ENCODE data around the gene RAB12.

The RAB12 gene

GRCh38 chr18:8602557-8602956, 6.7 kb upstream of the RAB12 start:
- ATAC-seq: no peak
- no peak for TF ChIP-seq ISL1 (CRISPR knock-in tag; IDR thresholded peaks at IDR 0.05)
- no peak for TF ChIP-seq CREB5 (CRISPR knock-in tag; IDR thresholded peaks at IDR 0.05; ENCODE audit: low read depth)
- TF ChIP-seq POU6F1 (CRISPR knock-in tag; IDR thresholded peaks at IDR 0.05; ENCODE audit: borderline replicate concordance, low read depth): no peak
- TF ChIP-seq ZNF8 (CRISPR knock-in tag; IDR thresholded peaks at IDR 0.05): no peak
- TF ChIP-seq ZNF70 (CRISPR knock-in tag; IDR thresholded peaks at IDR 0.05): no peak
- no peak for TF ChIP-seq TCF4 (CRISPR knock-in tag; IDR thresholded peaks at IDR 0.05; ENCODE audit: borderline replicate concordance)
- no peak for TF ChIP-seq PPARA (CRISPR knock-in tag; IDR thresholded peaks at IDR 0.05; ENCODE audit: borderline replicate concordance)
- no peak for TF ChIP-seq CSRNP3 (CRISPR knock-in tag; IDR thresholded peaks at IDR 0.05)
- TF ChIP-seq ZNF565 (CRISPR knock-in tag; conservative IDR thresholded peaks at IDR 0.05; ENCODE audit: low read depth): no peak
- TF ChIP-seq TOX (CRISPR knock-in tag; IDR thresholded peaks at IDR 0.05; ENCODE audit: borderline replicate concordance): no peak
- no peak for TF ChIP-seq ESRRG (CRISPR knock-in tag; IDR thresholded peaks at IDR 0.05)
- TF ChIP-seq ZFP30 (CRISPR knock-in tag; IDR thresholded peaks at IDR 0.05): no peak
- no peak for TF ChIP-seq ZC3H10 (CRISPR knock-in tag; IDR thresholded peaks at IDR 0.05)
- no peak for TF ChIP-seq SNAI2 (CRISPR knock-in tag; IDR thresholded peaks at IDR 0.05)
- no peak for TF ChIP-seq TSHZ2 (CRISPR knock-in tag; IDR thresholded peaks at IDR 0.05)
- TF ChIP-seq OSR1 (CRISPR knock-in tag; IDR thresholded peaks at IDR 0.05): no peak
- TF ChIP-seq CSDC2 (CRISPR knock-in tag; IDR thresholded peaks at IDR 0.05): no peak
- TF ChIP-seq GLIS3 (CRISPR knock-in tag; IDR thresholded peaks at IDR 0.05): no peak
- TF ChIP-seq ZFP3 (CRISPR knock-in tag; IDR thresholded peaks at IDR 0.05): no peak
- TF ChIP-seq ARNTL (CRISPR knock-in tag; IDR thresholded peaks at IDR 0.05; ENCODE audit: borderline replicate concordance, low read depth): no peak

GRCh38 chr18:8603663-8604520, 5.3 kb upstream of the RAB12 start:
- no peak for ATAC-seq
- TF ChIP-seq ZNF565 (CRISPR knock-in tag; conservative IDR thresholded peaks at IDR 0.05; ENCODE audit: low read depth): no peak
- no peak for TF ChIP-seq POU6F1 (CRISPR knock-in tag; IDR thresholded peaks at IDR 0.05; ENCODE audit: borderline replicate concordance, low read depth)
- no peak for TF ChIP-seq PPARA (CRISPR knock-in tag; IDR thresholded peaks at IDR 0.05; ENCODE audit: borderline replicate concordance)

- ATAC-seq: no peak
- TF ChIP-seq ARNTL (CRISPR knock-in tag; IDR thresholded peaks at IDR 0.05; ENCODE audit: borderline replicate concordance, low read depth): no peak
- no peak for TF ChIP-seq TOX (CRISPR knock-in tag; IDR thresholded peaks at IDR 0.05; ENCODE audit: borderline replicate concordance)
- TF ChIP-seq PPARA (CRISPR knock-in tag; IDR thresholded peaks at IDR 0.05; ENCODE audit: borderline replicate concordance): no peak
- no peak for TF ChIP-seq PATZ1 (CRISPR knock-in tag; IDR thresholded peaks at IDR 0.05; ENCODE audit: borderline replicate concordance)
- no peak for TF ChIP-seq RARB (CRISPR knock-in tag; IDR thresholded peaks at IDR 0.05)
- no peak for TF ChIP-seq ZFP30 (CRISPR knock-in tag; IDR thresholded peaks at IDR 0.05)
- no peak for TF ChIP-seq GLIS3 (CRISPR knock-in tag; IDR thresholded peaks at IDR 0.05)
- TF ChIP-seq SNAI2 (CRISPR knock-in tag; IDR thresholded peaks at IDR 0.05): no peak
- no peak for TF ChIP-seq TSHZ2 (CRISPR knock-in tag; IDR thresholded peaks at IDR 0.05)
- no peak for TF ChIP-seq ZNF8 (CRISPR knock-in tag; IDR thresholded peaks at IDR 0.05)
- TF ChIP-seq ZNF70 (CRISPR knock-in tag; IDR thresholded peaks at IDR 0.05): no peak
- no peak for TF ChIP-seq BACH2 (CRISPR knock-in tag; IDR thresholded peaks at IDR 0.05; ENCODE audit: borderline replicate concordance)
- TF ChIP-seq CSDC2 (CRISPR knock-in tag; IDR thresholded peaks at IDR 0.05): no peak
Measured at GRCh38 chr18:8605974-8606373, 3.3 kb upstream of the RAB12 start.

Measured in SK-N-SH treated with all-trans-retinoic acid at 6 μM for 48 hours (cell line).